Hepatocyte (in vitro differentiated cells): ENCODE data around the gene CEACAM7.

Experiments used
- CTCF ChIP-seq: fragments of 200-600 bp; sonication (generic); IDR thresholded peaks from 2 replicates; pipeline ENCODE4 v1.5.1; 2016; ENCODE audit warnings: antibody characterized with exemption, mild to moderate bottlenecking; ENCODE audit not compliant: poor library complexity
- EZH2 ChIP-seq: fragments of 200-600 bp; sonication (generic); IDR thresholded peaks from 2 replicates; pipeline ENCODE4 v1.6.1; 2016; ENCODE audit warnings: antibody characterized with exemption, mild to moderate bottlenecking, borderline replicate concordance

GRCh38 chr19:41734156-41734555 lies 46.1 kb upstream of the CEACAM7 start:
- no peak for TF ChIP-seq CTCF
- no peak for TF ChIP-seq EZH2
